SK-N-SH treated with all-trans-retinoic acid at 6 μM for 48 hours (cell line): ENCODE measurements around the gene NSUN2.

Source experiments
- ARNTL ChIP-seq: fragments of 450-650 bp; formaldehyde crosslinking; IDR thresholded peaks from 2 replicates; pipeline ENCODE4 v1.5.0; 2020; ENCODE audit warnings: low read depth, mild to moderate bottlenecking, moderate library complexity, borderline replicate concordance
- CREB5 ChIP-seq: fragments of 250-450 bp; sonication (Bioruptor Pico); IDR thresholded peaks from 2 replicates; pipeline ENCODE4 v1.5.1; 2020; ENCODE audit warnings: low read depth, mild to moderate bottlenecking, moderate library complexity
- GLIS3 ChIP-seq: fragments of 250-450 bp; sonication (Bioruptor Pico); IDR thresholded peaks from 2 replicates; pipeline ENCODE4 v1.5.0; 2020; ENCODE audit warnings: mild to moderate bottlenecking, moderate library complexity
- PATZ1 ChIP-seq: fragments of 250-450 bp; sonication (Bioruptor Pico); IDR thresholded peaks from 2 replicates; pipeline ENCODE4 v1.8.0; 2020; ENCODE audit warnings: mild to moderate bottlenecking, moderate library complexity, borderline replicate concordance
- SNAI2 ChIP-seq: fragments of 250-450 bp; sonication (Bioruptor Pico); IDR thresholded peaks from 2 replicates; pipeline ENCODE4 v1.5.0; 2020; ENCODE audit warnings: mild to moderate bottlenecking, moderate library complexity
- TCF4 ChIP-seq: fragments of 250-450 bp; sonication (Bioruptor Pico); IDR thresholded peaks from 2 replicates; pipeline ENCODE4 v1.8.0; 2021; ENCODE audit warnings: mild to moderate bottlenecking, moderate library complexity, borderline replicate concordance
- ZC3H10 ChIP-seq: fragments of 250-450 bp; sonication (Bioruptor Pico); IDR thresholded peaks from 2 replicates; pipeline ENCODE4 v1.5.1; 2021; ENCODE audit warnings: mild to moderate bottlenecking, moderate library complexity
- ZFP3 ChIP-seq: fragments of 250-450 bp; sonication (Bioruptor Pico); IDR thresholded peaks from 2 replicates; pipeline ENCODE4 v1.5.0; 2020; ENCODE audit warnings: mild to moderate bottlenecking, moderate library complexity
- ZNF70 ChIP-seq: fragments of 450-650 bp; formaldehyde crosslinking; IDR thresholded peaks from 2 replicates; pipeline ENCODE4 v1.5.0; 2020; ENCODE audit warnings: mild to moderate bottlenecking, moderate library complexity

- TF ChIP-seq SNAI2 (CRISPR knock-in tag) (no peak), TCF4 (CRISPR knock-in tag) (no peak), ZFP3 (CRISPR knock-in tag) (no peak), ARNTL (CRISPR knock-in tag) (no peak), ZNF70 (CRISPR knock-in tag) (no peak), PATZ1 (CRISPR knock-in tag) (no peak), CREB5 (CRISPR knock-in tag) (no peak), ZC3H10 (CRISPR knock-in tag) (no peak), GLIS3 (no peak)
Measured at GRCh38 chr5:6626508-6626907, 6.3 kb downstream of the NSUN2 start.
